Measurements from ENCODE around the gene CLSTN2.

The CLSTN2 gene

GRCh38 chr3:140588558-140588957, 653.6 kb downstream of the CLSTN2 start:
- TF ChIP-seq ZNF114 (tag by site-specific recombination; IDR thresholded peaks at IDR 0.05) (no peak), ZNF514 (tag by site-specific recombination; IDR thresholded peaks at IDR 0.05) (no peak), ZBTB6 (tag by site-specific recombination; IDR thresholded peaks at IDR 0.05) (no peak), GLIS1 (tag by site-specific recombination; IDR thresholded peaks at IDR 0.05) (no peak), ZNF324 (tag by site-specific recombination; IDR thresholded peaks at IDR 0.05) (no peak), ZNF24 (tag by site-specific recombination; IDR thresholded peaks at IDR 0.05) (no peak), ELK4 (IDR thresholded peaks at IDR 0.05; ENCODE audit: borderline replicate concordance, low read depth, low read length) (no peak), ZNF501 (tag by site-specific recombination; IDR thresholded peaks at IDR 0.05) (no peak), SP2 (tag by site-specific recombination; IDR thresholded peaks at IDR 0.05) (no peak), GLI2 (tag by site-specific recombination; IDR thresholded peaks at IDR 0.05; ENCODE audit: borderline replicate concordance, low read depth) (no peak), ZNF596 (tag by site-specific recombination; IDR thresholded peaks at IDR 0.05) (no peak), ZFP69B (tag by site-specific recombination; IDR thresholded peaks at IDR 0.05) (no peak), ZNF747 (tag by site-specific recombination; IDR thresholded peaks at IDR 0.05) (no peak), BCL11B (tag by site-specific recombination; IDR thresholded peaks at IDR 0.05; ENCODE audit: low read depth) (no peak), PRDM1 (tag by site-specific recombination; IDR thresholded peaks at IDR 0.05) (no peak)
- TF ChIP-seq, protein P1, sequence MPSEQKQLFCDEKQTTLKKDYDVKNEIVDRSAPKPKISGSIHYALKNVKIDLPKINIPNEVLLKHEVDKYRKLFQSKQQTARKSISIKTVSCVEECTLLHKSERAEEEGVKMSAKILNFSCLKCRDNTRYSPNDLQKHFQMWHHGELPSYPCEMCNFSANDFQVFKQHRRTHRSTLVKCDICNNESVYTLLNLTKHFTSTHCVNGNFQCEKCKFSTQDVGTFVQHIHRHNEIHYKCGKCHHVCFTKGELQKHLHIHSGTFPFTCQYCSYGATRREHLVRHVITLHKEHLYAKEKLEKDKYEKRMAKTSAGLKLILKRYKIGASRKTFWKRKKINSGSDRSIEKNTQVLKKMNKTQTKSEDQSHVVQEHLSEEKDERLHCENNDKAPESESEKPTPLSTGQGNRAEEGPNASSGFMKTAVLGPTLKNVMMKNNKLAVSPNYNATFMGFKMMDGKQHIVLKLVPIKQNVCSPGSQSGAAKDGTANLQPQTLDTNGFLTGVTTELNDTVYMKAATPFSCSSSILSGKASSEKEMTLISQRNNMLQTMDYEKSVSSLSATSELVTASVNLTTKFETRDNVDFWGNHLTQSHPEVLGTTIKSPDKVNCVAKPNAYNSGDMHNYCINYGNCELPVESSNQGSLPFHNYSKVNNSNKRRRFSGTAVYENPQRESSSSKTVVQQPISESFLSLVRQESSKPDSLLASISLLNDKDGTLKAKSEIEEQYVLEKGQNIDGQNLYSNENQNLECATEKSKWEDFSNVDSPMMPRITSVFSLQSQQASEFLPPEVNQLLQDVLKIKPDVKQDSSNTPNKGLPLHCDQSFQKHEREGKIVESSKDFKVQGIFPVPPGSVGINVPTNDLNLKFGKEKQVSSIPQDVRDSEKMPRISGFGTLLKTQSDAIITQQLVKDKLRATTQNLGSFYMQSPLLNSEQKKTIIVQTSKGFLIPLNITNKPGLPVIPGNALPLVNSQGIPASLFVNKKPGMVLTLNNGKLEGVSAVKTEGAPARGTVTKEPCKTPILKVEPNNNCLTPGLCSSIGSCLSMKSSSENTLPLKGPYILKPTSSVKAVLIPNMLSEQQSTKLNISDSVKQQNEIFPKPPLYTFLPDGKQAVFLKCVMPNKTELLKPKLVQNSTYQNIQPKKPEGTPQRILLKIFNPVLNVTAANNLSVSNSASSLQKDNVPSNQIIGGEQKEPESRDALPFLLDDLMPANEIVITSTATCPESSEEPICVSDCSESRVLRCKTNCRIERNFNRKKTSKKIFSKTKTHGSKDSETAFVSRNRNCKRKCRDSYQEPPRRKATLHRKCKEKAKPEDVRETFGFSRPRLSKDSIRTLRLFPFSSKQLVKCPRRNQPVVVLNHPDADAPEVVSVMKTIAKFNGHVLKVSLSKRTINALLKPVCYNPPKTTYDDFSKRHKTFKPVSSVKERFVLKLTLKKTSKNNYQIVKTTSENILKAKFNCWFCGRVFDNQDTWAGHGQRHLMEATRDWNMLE (tag by site-specific recombination; conservative IDR thresholded peaks at IDR 0.05; ENCODE audit: low read depth): no peak
- POLR2A ChIA-PET: no interaction called here
- Histone ChIP-seq H3K4me1 (ENCODE audit: control insufficient read depth, insufficient read depth, low read length) (no peaks in the 10 kb centered on the region), H3K9me3 (ENCODE audit: control insufficient read depth, insufficient read depth, low read depth, low read length) (no peaks in the 10 kb centered on the region), H3K27ac (ENCODE audit: extremely low read depth, low read depth, low read length) (no peak overlapping the region), H3K4me3 (ENCODE audit: low read depth, low read length) (no peak overlapping the region), H3K36me3 (ENCODE audit: control insufficient read depth in 2 of 2, insufficient read depth in 1 of 2, low read length in 2 of 2) (no peaks in the 10 kb centered on the region)
- CTCF ChIA-PET: no interaction called here

DNA sequence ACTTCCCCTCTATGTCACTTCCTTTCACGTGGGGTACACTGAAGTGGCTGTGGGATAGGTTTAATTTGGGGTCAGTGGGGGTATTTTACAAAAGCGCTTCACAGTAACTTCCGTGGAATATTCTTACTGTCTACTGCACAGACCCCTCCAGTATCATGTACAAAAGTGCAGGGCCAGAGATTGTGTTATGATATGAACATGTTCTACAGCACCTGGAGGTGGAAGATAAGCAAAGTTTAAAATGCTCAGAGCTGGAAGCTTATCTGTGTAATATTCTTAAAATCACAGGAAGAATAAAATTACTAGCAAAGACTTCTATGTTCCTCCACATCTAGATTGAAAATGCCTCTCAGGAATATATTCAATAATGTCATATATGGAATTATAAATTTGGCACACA, 658.8 kb downstream of the CLSTN2 start:
- POLR2A ChIA-PET: no interaction called here
- CTCF ChIA-PET: no interaction called here
- Histone ChIP-seq H3K4me3 (ENCODE audit: low read depth, low read length) (no peak overlapping the region), H3K4me1 (ENCODE audit: control insufficient read depth, insufficient read depth, low read length) (0 out of 2 replicates have a peak, but pooled peaks cover 6% of the 10 kb centered on the region), H3K27ac (ENCODE audit: extremely low read depth, low read depth, low read length) (no peak overlapping the region), H3K36me3 (ENCODE audit: control insufficient read depth in 2 of 2, insufficient read depth in 1 of 2, low read length in 2 of 2) (no peaks in the 10 kb centered on the region), H3K9me3 (ENCODE audit: control insufficient read depth, insufficient read depth, low read depth, low read length) (no peaks in the 10 kb centered on the region)
- no peak for TF ChIP-seq ZNF610 (tag by site-specific recombination; IDR thresholded peaks at IDR 0.05; ENCODE audit: borderline replicate concordance)
- TF ChIP-seq ZNF658 (tag by site-specific recombination; IDR thresholded peaks at IDR 0.05): no peak
- TF ChIP-seq, protein P2, sequence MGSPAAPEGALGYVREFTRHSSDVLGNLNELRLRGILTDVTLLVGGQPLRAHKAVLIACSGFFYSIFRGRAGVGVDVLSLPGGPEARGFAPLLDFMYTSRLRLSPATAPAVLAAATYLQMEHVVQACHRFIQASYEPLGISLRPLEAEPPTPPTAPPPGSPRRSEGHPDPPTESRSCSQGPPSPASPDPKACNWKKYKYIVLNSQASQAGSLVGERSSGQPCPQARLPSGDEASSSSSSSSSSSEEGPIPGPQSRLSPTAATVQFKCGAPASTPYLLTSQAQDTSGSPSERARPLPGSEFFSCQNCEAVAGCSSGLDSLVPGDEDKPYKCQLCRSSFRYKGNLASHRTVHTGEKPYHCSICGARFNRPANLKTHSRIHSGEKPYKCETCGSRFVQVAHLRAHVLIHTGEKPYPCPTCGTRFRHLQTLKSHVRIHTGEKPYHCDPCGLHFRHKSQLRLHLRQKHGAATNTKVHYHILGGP (tag by site-specific recombination; IDR thresholded peaks at IDR 0.05): no peak
- no peak for TF ChIP-seq ZNF76 (tag by site-specific recombination; IDR thresholded peaks at IDR 0.05; ENCODE audit: borderline replicate concordance, low read depth)
- TF ChIP-seq, protein P3, sequence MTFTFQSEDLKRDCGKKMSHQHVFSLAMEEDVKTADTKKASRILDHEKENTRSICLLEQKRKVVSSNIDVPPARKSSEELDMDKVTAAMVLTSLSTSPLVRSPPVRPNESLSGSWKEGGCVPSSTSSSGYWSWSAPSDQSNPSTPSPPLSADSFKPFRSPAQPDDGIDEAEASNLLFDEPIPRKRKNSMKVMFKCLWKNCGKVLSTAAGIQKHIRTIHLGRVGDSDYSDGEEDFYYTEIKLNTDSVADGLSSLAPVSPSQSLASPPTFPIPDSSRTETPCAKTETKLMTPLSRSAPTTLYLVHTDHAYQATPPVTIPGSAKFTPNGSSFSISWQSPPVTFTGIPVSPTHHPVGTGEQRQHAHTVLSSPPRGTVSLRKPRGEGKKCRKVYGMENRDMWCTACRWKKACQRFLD (tag by site-specific recombination; IDR thresholded peaks at IDR 0.05): no peak

Measured in HEK293 (cell line).